ENCODE measurements around the gene MYO16.
"Not testable (repeated sequence)": the region's sequence is repeated elsewhere in the genome, so short reads cannot be mapped to it uniquely, and the experiment has no call there.

The MYO16 gene

DNA sequence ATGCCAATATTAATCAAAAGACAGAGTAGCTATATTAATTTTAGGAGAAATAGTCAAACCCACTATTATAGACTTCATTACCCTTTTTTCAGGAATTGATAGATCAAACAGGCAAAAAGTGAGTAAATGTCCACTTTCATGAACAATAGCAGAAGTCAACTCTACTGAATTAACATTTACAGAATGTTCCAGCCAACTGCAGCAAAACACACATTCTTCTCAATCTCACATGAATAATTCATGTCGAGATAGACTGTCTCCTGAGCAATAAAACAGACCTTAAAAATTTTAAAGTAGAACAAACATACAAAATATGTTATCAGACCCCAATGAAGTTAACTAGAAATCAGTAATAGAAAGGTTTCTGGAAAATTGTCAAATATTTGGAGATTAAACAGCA, 118.4 kb downstream of the MYO16 start:
- no peak for DNase-seq

GRCh38 chr13:108752276-108752675, 122.9 kb downstream of the MYO16 start:
- DNase-seq: no peak

- DNase-seq: no peak
Observed at GRCh38 chr13:108755083-108755482, 125.7 kb downstream of the MYO16 start.

GRCh38 chr13:108760129-108760528, 130.7 kb downstream of the MYO16 start:
- no peak for DNase-seq

DNA sequence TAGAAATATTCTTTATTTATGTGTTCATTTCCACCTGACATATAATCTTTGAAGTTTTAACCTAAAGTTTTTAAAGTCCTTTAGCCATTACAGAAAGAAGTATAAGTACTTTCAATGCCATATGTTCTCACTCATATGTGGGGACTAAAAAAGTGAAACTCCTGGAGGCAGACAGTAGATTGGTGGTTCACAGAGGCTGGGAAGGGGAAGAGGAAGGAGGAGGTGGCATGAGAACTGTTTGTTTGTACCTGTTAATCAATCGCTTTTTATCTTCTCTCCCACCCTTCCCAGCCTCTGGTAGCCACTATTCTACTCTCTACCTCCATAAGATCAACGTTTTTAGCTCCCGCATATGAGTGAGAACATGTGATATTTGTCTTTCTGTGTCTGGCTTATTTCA, 131.1 kb downstream of the MYO16 start:
- no peak for DNase-seq

GRCh38 chr13:108768035-108768434, 138.6 kb downstream of the MYO16 start:
- DNase-seq: no peak

DNA sequence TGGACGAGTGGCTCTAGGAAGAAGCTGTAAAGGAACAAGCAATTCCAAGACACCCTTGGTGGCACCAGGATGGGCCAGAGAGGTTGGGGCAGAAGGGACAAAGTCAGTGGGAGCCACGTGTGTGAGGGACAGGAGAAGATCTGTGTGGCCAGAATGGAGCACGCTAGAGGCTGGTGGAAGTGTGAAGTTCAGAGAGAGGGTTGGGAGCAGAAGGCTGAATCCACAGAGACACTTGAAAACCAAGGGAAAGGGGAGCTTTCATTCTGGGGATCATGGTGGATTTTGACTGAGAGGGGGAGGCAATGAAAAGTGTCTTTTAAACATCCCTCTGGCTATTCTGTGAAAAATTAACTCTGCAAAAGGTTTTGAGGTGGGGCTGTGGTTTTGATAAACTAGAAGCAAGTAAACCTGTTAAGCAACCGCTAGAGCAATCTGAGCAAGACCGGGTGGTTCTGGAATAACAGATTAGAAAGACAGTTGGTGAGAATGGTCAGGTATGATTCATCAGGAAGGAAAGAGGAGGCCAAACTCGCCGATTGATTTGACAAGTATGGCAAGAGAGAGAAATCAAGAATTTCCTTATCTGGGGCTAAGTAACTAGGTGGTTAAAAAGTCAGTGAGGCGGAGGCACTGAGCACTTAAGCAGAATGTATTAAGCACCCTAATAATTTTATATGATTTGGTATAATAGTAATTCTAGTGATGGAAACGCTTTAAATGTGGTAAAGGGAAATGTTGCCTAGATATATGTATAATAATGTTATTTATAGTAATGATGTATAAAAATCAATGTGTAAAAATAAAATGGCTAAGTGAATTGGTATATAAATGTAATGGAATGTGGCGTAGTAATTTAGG, 140.0 kb downstream of the MYO16 start:
- DNase-seq: no peak

DNA sequence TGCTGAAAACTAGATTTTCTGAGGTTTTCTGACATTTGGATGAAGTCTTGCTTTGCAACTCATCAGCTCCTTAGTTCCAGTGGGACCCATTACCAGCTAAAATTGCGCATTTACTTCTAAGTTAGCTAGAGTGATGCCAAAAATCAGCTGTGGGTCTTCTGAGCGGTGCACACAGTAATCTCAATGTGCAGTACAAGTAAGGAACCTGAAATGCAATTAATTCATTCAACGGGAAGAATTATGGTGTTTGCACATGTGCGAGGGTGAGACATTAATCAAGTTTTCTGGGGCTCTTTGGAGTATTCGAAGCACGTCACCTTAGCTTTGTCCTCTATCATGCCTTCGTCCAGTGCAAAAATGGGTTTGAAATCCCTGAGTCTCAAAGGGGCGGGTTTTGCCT, 146.2 kb downstream of the MYO16 start:
- DNase-seq: no peak

GRCh38 chr13:108776650-108777049, 147.2 kb downstream of the MYO16 start:
- DNase-seq: no peak

DNA sequence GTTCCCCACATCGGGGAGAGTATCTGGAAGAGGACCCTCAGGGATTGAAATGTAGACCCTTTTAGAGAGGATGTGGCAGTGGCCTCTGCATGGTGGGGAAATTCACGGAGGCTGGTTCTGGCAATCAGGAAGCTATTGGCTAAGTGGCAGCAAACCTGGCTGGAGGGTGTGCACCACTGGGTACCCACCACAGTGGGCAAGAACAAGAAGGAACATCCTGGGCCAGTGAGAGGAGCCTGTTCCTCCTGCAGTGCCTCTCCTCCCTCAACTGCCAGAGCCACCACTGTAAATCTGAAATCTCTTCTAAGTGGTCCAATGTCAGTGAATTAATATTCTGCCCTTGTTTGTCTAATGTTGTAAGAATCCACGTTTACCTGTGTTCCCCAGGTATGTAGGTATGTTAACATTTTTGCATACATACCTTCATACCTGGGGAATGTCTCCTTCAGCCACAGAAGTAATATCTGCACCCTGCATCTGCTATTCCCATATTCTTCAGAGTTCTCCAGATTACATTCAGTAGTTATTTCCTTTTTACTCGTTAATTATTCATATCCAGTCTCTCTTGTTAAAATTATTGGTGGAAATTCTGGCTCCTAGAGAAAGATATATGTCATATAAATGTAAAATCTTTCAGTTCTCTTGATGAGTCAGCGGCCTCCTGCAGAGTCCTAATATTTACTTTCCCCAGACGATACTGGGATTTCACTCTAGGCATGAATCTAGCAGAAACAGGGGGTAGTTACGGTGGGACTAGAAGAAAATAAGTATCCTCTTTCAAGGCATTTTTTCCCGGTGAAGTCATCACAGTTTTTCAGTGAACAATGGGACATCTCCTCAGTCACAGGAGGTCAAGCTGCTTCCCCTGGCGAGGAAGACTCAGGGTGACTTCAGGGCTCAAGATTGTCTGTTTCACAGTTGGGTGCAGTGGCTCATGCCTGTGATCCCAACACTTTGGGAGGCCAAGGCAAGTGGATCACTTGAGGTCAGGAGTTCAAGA, 148.3 kb downstream of the MYO16 start:
- DNase-seq: no peak

- DNase-seq: no peak
Observed at GRCh38 chr13:108779308-108779707, 149.9 kb downstream of the MYO16 start.

GRCh38 chr13:108780706-108781105, 151.3 kb downstream of the MYO16 start:
- DNase-seq: no peak

- no peak for DNase-seq
Observed at GRCh38 chr13:108781312-108781711, 151.9 kb downstream of the MYO16 start.

GRCh38 chr13:108782480-108782879, 153.1 kb downstream of the MYO16 start:
- not testable (repeated sequence) for DNase-seq

- DNase-seq: no peak
Observed at GRCh38 chr13:108785844-108786243, 156.4 kb downstream of the MYO16 start.

GRCh38 chr13:108786456-108787200, 157.2 kb downstream of the MYO16 start:
- DNase-seq: no peak

GRCh38 chr13:108787700-108788414, 158.4 kb downstream of the MYO16 start:
- no peak for DNase-seq

- no peak for DNase-seq
Observed at GRCh38 chr13:108789476-108789875, 160.1 kb downstream of the MYO16 start.

GRCh38 chr13:108795841-108796240, 166.4 kb downstream of the MYO16 start:
- DNase-seq: no peak

DNA sequence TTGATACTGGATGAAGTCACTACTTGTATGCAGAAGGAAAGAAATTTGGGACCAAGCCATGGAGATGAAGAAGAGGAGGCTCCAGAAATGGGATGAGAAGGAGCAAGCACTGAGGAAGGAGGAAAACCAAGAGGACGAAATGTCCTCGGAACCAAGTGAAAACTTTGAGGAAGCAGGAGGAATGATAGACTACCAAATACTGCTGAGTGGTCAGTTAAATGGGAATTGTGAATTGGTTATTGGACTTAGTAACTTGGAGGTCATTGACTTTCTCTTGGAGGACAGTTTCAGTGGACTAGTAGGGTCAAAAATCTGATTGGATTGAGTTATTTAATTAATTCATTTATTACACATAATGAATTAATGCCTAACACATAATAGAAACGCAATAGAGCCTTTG, 167.9 kb downstream of the MYO16 start:
- no peak for DNase-seq

GRCh38 chr13:108807841-108808240, 178.4 kb downstream of the MYO16 start:
- DNase-seq: no peak

DNA sequence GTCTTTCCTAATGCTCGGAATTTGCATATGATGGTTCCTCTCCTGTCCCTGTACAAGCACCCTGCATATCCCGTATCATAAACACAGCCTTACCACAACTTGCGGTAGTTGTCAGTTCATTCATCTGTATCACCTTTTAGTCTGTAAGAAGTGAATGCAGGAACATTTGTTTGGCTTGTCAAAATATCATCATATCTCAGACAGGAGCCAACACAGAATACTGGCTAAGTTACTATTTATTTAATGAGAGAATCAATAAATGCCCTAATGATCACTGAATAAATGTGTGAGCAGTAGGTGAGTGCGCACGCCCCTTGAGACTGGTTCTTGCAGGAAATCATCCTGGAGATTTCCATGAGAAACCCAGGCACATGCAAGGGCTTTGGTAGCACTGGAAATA, 182.8 kb downstream of the MYO16 start:
- no peak for DNase-seq
